OCI-LY1 (cell line): Measurements from ENCODE around the gene SDK2.

Experiments used
- H2AFZ ChIP-seq: fragments of 200-600 bp; sonication (generic), shearing (Covaris generic); 2 replicates; pipeline ENCODE4 v1.6.0; 2014; ENCODE audit warnings: antibody characterized with exemption, mild to moderate bottlenecking, low read length
- H3F3A ChIP-seq: fragments of 200-600 bp; sonication (generic), shearing (Covaris generic); 2 replicates; pipeline ENCODE4 v1.6.0; 2014; ENCODE audit warnings: mild to moderate bottlenecking, antibody characterized with exemption, low read length, moderate library complexity; ENCODE audit not compliant: insufficient read depth
- H3K27ac ChIP-seq: fragments of 200-600 bp; sonication (generic); 2 replicates; pipeline ENCODE4 v1.5.1; 2014; ENCODE audit warnings: low read length, mixed run types, mild to moderate bottlenecking, low read depth; ENCODE audit not compliant: poor library complexity, severe bottlenecking
- H3K27me3 ChIP-seq: fragments of 200-600 bp; sonication (generic); 2 replicates; pipeline ENCODE4 v1.6.0; 2014; ENCODE audit warnings: antibody characterized with exemption, mild to moderate bottlenecking, low read length, moderate library complexity; ENCODE audit not compliant: insufficient read depth
- H3K36me3 ChIP-seq: fragments of 200-600 bp; sonication (generic); 2 replicates; pipeline ENCODE4 v1.6.1; 2014; ENCODE audit warnings: mild to moderate bottlenecking, antibody characterized with exemption, low read length, moderate library complexity, mixed read lengths; ENCODE audit not compliant: insufficient read depth
- H3K4me1 ChIP-seq: fragments of 200-600 bp; sonication (generic); 2 replicates; pipeline ENCODE4 v1.5.1; 2014; ENCODE audit warnings: mild to moderate bottlenecking, low read length, moderate library complexity; ENCODE audit not compliant: insufficient read depth, severe bottlenecking
- H3K4me2 ChIP-seq: fragments of 200-600 bp; sonication (generic), shearing (Covaris generic); 2 replicates; pipeline ENCODE4 v1.6.1; 2014; ENCODE audit warnings: low read length
- H3K4me3 ChIP-seq: fragments of 200-600 bp; sonication (generic); 2 replicates; pipeline ENCODE4 v1.5.1; 2014; ENCODE audit warnings: low read length, low read depth, mild to moderate bottlenecking, mixed read lengths; ENCODE audit not compliant: poor library complexity, severe bottlenecking
- H3K79me2 ChIP-seq: fragments of 200-600 bp; shearing (Covaris generic); 2 replicates; pipeline ENCODE4 v1.6.1; 2016; ENCODE audit warnings: mixed run types, low read length, mixed read lengths; ENCODE audit not compliant: insufficient read depth
- H3K9ac ChIP-seq: fragments of 200-600 bp; sonication (generic), shearing (Covaris generic); 2 replicates; pipeline ENCODE4 v1.6.1; 2014; ENCODE audit warnings: mild to moderate bottlenecking, low read length, mixed read lengths
- H3K9me2 ChIP-seq: fragments of 200-600 bp; sonication (generic), shearing (Covaris generic); 2 replicates; pipeline ENCODE4 v1.6.1; 2014; ENCODE audit warnings: low read depth, mild to moderate bottlenecking, low read length, mixed read lengths
- H3K9me3 ChIP-seq: fragments of 200-600 bp; shearing (Covaris generic); 2 replicates; pipeline ENCODE4 v1.6.1; 2014; ENCODE audit warnings: low read length, mixed read lengths
- H4K20me1 ChIP-seq: fragments of 200-600 bp; sonication (generic), shearing (Covaris generic); 2 replicates; pipeline ENCODE4 v1.6.0; 2016; ENCODE audit warnings: mild to moderate bottlenecking, low read length; ENCODE audit not compliant: insufficient read depth
- CTCF ChIP-seq: fragments of 200-600 bp; sonication (generic), shearing (Covaris generic); IDR thresholded peaks from 2 replicates; pipeline ENCODE4 v1.5.1; 2017; ENCODE audit warnings: mild to moderate bottlenecking, antibody characterized with exemption, low read length, moderate library complexity, mixed read lengths
- EZH2 ChIP-seq: fragments of 200-600 bp; sonication (generic), shearing (Covaris generic); IDR thresholded peaks from 2 replicates; pipeline ENCODE4 v1.8.0; 2017; ENCODE audit warnings: borderline replicate concordance, mixed run types, mild to moderate bottlenecking, antibody characterized with exemption, low read length, moderate library complexity, mixed read lengths

The SDK2 gene

GRCh38 chr17:73547790-73548189 lies 96.5 kb downstream of the SDK2 start:
- Histone ChIP-seq H4K20me1 (no peaks in the 10 kb centered on the region), H3K27ac (no peak overlapping the region), H3K36me3 (no peaks in the 10 kb centered on the region), H3K9me2 (no peaks in the 10 kb centered on the region), H3F3A (no peaks in the 10 kb centered on the region), H3K79me2 (no peaks in the 10 kb centered on the region), H3K27me3 (no peaks in the 10 kb centered on the region), H3K4me2 (no peak overlapping the region), H3K9me3 (no peaks in the 10 kb centered on the region), H3K4me1 (no peaks in the 10 kb centered on the region), H3K9ac (no peak overlapping the region), H2AFZ (no peak overlapping the region), H3K4me3 (no peak overlapping the region)
- TF ChIP-seq CTCF (no peak), EZH2 (no peak)

- Histone ChIP-seq H3K9me3 (no peaks in the 10 kb centered on the region), H3K4me1 (no peaks in the 10 kb centered on the region), H3K4me3 (no peak overlapping the region), H3F3A (no peaks in the 10 kb centered on the region), H3K9ac (no peak overlapping the region), H2AFZ (no peak overlapping the region), H3K4me2 (no peak overlapping the region), H3K27ac (no peak overlapping the region), H3K27me3 (no peaks in the 10 kb centered on the region), H3K9me2 (no peaks in the 10 kb centered on the region), H3K79me2 (no peaks in the 10 kb centered on the region), H4K20me1 (no peaks in the 10 kb centered on the region), H3K36me3 (no peaks in the 10 kb centered on the region)
- TF ChIP-seq CTCF (no peak), EZH2 (no peak)
Measured at GRCh38 chr17:73546770-73547536, 97.3 kb downstream of the SDK2 start.

- Histone ChIP-seq H2AFZ (no peak overlapping the region), H3K36me3 (no peaks in the 10 kb centered on the region), H3K4me3 (no peak overlapping the region), H3F3A (no peaks in the 10 kb centered on the region), H3K4me1 (peaks cover 7% of the 10 kb centered on the region), H3K9me3 (no peaks in the 10 kb centered on the region), H3K9me2 (no peaks in the 10 kb centered on the region), H3K27me3 (no peaks in the 10 kb centered on the region), H3K27ac (no peak overlapping the region), H3K9ac (no peak overlapping the region), H3K79me2 (no peaks in the 10 kb centered on the region), H4K20me1 (no peaks in the 10 kb centered on the region), H3K4me2 (no peak overlapping the region)
- TF ChIP-seq EZH2 (no peak), CTCF (no peak)
Measured at GRCh38 chr17:73546114-73546513, 98.1 kb downstream of the SDK2 start.
